GM18909 (cell line): ENCODE measurements around the gene SORT1.
"Not testable (repeated sequence)": the region's sequence is repeated elsewhere in the genome, so short reads cannot be mapped to it uniquely, and the experiment has no call there.

Source experiments
- ATAC-seq: cut with Tn5 transposase; IDR thresholded peaks from one replicate; pipeline ENCODE4 v1.9.1; 2021; ENCODE audit warnings: mild to moderate bottlenecking; ENCODE audit not compliant: unreplicated experiment, poor library complexity

The SORT1 gene

DNA sequence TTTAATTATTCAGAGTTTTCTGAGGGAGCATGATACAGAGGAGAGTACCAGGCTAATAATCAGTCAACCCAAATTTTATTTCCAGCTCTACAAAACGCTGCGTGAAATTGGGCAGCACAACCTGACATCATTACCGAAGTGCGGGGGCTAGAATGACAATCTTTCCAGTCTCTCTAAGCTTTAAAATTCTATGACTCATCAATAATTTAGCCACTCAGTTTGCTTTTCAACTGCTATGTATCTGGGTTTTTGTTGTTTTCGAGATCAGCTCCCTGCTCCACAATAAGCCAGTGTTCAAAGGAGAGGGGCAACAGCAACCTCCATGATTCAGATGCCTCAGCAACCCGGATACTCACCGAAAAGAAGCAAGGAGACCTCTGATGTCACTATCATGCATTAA is 13.9 kb downstream of the SORT1 start:
- ATAC-seq: no peak

- ATAC-seq: no peak
Measured at GRCh38 chr1:109383087-109383779, 14.5 kb downstream of the SORT1 start.

GRCh38 chr1:109381573-109381972 is 16.1 kb downstream of the SORT1 start:
- no peak for ATAC-seq

GRCh38 chr1:109379907-109380306 is 17.8 kb downstream of the SORT1 start:
- no peak for ATAC-seq

GRCh38 chr1:109379422-109379821 is 18.3 kb downstream of the SORT1 start:
- no peak for ATAC-seq

GRCh38 chr1:109377698-109378097 is 20.0 kb downstream of the SORT1 start:
- no peak for ATAC-seq

- not testable (repeated sequence) for ATAC-seq
Measured at GRCh38 chr1:109373696-109374095, 24.0 kb downstream of the SORT1 start.

DNA sequence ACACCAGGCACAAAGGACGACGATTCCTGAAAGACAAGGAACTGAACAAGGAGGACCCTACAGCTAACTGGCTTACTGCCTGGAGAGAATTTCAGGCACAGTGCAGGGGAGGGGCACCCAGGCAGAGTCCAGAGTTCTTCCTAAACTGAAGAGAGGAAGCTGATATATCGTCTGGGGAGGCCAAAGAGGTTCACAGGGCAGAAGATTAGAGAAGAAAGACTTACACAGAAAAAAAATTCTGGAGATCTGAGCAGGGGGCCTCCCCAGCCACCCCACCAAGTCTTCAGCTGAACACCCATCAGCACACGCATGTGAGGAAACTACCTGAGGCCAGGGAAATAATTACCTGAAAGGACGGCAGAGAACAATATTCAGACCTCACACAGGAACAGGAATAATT is 24.6 kb downstream of the SORT1 start:
- ATAC-seq: no peak

GRCh38 chr1:109372281-109372680 is 25.4 kb downstream of the SORT1 start:
- ATAC-seq: no peak

GRCh38 chr1:109371341-109371739 is 26.4 kb downstream of the SORT1 start:
- ATAC-seq: no peak

DNA sequence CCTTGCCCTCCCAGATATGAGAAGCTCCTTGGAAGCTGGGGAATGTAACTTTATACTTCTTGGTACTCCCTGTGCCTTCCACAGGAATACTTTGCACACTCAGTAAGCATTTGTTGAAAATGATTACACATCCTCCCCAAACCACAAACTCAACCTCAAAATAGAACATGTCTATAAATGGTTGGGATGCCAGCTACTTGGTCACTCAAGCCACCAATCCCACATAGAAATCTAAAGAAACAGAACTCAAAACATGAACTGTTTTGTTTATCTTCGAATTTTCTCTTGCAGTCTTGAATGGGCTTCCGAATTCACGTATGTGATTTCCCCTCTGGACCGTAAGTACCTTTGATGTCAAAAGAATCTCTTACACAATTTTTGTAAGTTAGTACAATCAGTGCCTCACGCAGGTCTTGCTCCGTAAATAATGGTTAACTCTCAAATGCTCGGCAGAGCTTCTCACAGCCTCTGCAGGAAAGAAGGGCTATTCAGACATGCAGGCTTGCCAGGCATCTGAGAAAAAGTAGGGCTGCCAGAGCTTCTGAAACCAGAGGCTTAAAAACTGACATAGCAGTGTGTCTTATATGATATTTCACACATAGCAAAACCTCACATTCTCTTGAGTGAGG is 26.9 kb downstream of the SORT1 start:
- ATAC-seq: no peak

GRCh38 chr1:109369167-109369746 is 28.5 kb downstream of the SORT1 start:
- no peak for ATAC-seq

- no peak for ATAC-seq
Measured at GRCh38 chr1:109368464-109368863, 29.3 kb downstream of the SORT1 start.

- no peak for ATAC-seq
Measured at GRCh38 chr1:109367626-109368025, 30.1 kb downstream of the SORT1 start.

- no peak for ATAC-seq
Measured at GRCh38 chr1:109365642-109366204, 32.0 kb downstream of the SORT1 start.

DNA sequence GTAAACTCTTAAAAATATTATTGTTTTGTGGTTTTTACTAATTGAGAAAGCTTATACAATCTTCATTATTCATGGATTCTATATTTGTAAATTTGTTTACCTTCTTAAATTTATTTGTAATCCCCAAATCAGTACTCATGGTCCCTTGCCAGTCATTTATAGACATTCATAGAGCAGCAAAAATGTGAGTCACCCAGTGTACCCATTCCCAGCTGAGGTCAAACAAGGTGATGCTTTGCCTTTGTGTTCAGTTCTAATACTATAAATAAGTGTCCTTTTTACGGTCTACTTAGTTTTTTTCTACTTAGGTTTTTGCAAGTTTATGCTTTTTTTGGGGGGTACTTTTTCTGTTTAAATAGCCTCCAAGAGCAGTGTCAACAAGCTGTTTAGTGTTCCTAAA is 36.1 kb downstream of the SORT1 start:
- no peak for ATAC-seq

DNA sequence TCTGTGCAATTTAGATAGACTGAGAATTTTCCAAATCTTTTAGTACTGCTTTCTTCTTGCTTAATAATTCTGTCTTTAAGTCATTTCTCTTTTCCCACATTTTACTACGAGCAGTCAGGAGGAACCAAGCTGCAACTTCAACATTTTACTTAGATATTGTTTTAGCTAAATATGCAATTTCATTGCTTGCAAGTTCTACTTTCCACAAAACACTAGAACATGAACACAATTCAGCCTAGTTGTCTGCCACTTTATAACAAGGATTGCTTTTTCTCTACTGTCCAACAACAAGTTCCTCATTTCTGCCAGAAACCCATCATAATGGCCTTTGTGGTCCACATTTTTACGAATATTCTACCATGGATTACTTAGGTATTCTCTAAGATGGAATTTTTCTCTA is 36.6 kb downstream of the SORT1 start:
- ATAC-seq: no peak

DNA sequence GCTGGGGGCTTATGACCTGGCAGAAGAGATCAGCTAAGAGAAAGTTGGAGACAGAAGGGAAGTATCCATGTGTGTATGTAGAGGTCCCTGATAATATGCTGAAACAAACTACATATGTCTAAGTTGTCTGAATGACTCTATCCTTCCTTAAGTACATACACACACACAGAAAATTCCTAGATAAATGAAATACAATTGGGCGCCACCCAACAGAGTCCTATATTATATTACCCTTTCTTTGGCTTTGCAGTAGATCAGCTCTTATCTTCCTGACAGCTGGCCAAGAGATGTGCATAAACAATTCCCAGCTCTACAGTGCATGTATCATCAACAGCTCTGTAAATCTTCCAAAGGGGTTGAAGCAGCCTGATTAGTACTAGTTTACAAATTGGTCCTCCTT is 40.1 kb downstream of the SORT1 start:
- ATAC-seq: no peak

- ATAC-seq: no peak
Measured at GRCh38 chr1:109356915-109357314, 40.8 kb downstream of the SORT1 start.

- no peak for ATAC-seq
Measured at GRCh38 chr1:109356505-109356904, 41.2 kb downstream of the SORT1 start.

DNA sequence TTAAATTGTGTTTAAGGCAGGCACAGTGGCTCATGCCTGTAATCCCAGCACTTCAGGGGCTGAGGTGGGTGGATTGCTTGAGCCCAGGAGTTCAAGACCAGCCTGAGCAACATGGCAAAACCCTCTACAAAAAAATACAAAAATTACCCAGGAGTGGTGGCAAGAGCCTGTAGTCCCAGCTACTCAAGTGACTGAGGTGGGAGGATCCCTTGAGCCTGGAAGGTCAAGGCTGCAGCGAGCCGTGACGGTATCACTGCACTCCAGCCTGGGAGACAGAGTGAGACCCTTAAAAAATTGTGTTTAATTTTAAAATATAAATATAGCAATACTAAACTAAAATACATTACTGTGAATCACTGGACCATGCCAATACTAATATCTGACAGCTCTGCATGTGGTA is 42.8 kb downstream of the SORT1 start:
- no peak for ATAC-seq

- ATAC-seq: no peak
Measured at GRCh38 chr1:109351457-109351856, 46.3 kb downstream of the SORT1 start.
